Skeletal muscle tissue (tissue), 4 donors: ENCODE data around the gene COLGALT1. TPM values are rescaled to one million over a fixed set of nuclear protein-coding genes. Genes with fewer than 3 reads are reported as not detected.

ENCODE experiments used
- H3K27ac ChIP-seq: one replicate; pipeline ENCODE4 v1.7.0; 2013; ENCODE audit warnings: mild to moderate bottlenecking, low read depth, low read length, inconsistent platforms
- H3K27me3 ChIP-seq, 3 donors: one replicate each; pipeline ENCODE4 v1.7.0; 2013; ENCODE audit warnings: low read length in 3 of 3; ENCODE audit not compliant: control insufficient read depth in 3 of 3, insufficient read depth in 3 of 3
- H3K36me3 ChIP-seq, 3 donors: one replicate each; pipeline ENCODE4 v1.7.0; 2013; ENCODE audit warnings: low read length in 3 of 3; ENCODE audit not compliant: control insufficient read depth in 3 of 3, insufficient read depth in 3 of 3
- H3K4me1 ChIP-seq, 3 donors: one replicate each; pipeline ENCODE4 v1.7.0; 2013; ENCODE audit warnings: low read length in 3 of 3, mild to moderate bottlenecking in 3 of 3; ENCODE audit not compliant: control insufficient read depth in 3 of 3, insufficient read depth in 3 of 3
- H3K4me3 ChIP-seq, 3 donors: one replicate each; pipeline ENCODE4 v1.7.0; 2013; ENCODE audit warnings: low read length in 3 of 3
- H3K9ac ChIP-seq, 3 donors: one replicate each; pipeline ENCODE4 v1.7.0; 2013; ENCODE audit warnings: low read length in 3 of 3, mild to moderate bottlenecking in 3 of 3, moderate library complexity in 2 of 3, low read depth in 1 of 3
- H3K9me3 ChIP-seq, 3 donors: one replicate each; pipeline ENCODE4 v1.7.0; 2013; ENCODE audit warnings: low read length in 3 of 3; ENCODE audit not compliant: control insufficient read depth in 3 of 3
- total RNA-seq: library from RNA; depleted of rRNA; stranded (reverse); fragments of >200 nt; gene quantifications from one replicate; pipeline ENCODE4 v1.2.3, GENCODE V29; 2014
- donor health status: Osteomylitis.

Gene COLGALT1
- total RNA-seq, 1 donor from 2014 or later = 38.1 TPM

GRCh38 chr19:17625043-17625442 lies 69.6 kb downstream of the COLGALT1 start:
- Histone ChIP-seq H3K4me1 (no peaks in the 10 kb centered on the region), H3K9me3 (peaks cover 0 to 9% (median 9%) of the 10 kb centered on the region in 3 donors), H3K9ac (no peak overlapping the region), H3K4me3 (no peak overlapping the region), H3K27ac (no peak overlapping the region), H3K36me3 (no peaks in the 10 kb centered on the region), H3K27me3 (peaks cover 0 to 8% (median 4%) of the 10 kb centered on the region in 3 donors)

GRCh38 chr19:17625980-17626379 lies 70.5 kb downstream of the COLGALT1 start:
- peaks cover 0 to 8% (median 4%) of the 10 kb centered on the region in 3 donors for H3K27me3 ChIP-seq
- H3K27ac ChIP-seq = no peak overlapping the region
- H3K36me3 ChIP-seq = no peaks in the 10 kb centered on the region
- H3K4me1 ChIP-seq = no peaks in the 10 kb centered on the region
- H3K4me3 ChIP-seq = no peak overlapping the region
- H3K9me3 ChIP-seq = peaks cover 0 to 9% (median 9%) of the 10 kb centered on the region in 3 donors
- no peak overlapping the region for H3K9ac ChIP-seq

DNA sequence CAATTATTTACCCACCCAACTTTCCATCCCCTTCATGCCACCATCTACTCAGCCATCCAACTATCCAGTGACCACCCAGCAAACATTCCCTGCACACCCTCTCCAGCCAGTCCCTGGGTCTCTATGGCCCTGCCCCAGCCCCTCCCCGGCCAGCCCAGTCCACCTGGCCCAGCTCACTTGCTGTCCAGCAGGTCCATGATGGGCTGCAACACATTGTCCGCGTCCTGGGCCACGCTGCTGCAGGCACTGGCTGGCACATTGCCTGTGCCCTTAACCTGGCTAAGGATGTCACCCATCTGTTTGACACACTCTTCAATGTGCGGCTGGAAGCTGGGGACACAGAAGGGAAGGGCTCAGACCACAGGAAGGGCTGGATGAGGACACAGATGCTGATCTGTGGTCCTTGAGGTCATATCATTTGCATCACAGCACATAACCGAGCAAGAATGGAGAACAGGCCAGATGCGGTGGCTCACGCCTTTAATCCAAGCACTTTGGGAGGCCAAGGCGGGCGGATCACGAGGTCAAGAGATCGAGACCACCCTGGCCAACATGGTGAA lies 71.1 kb downstream of the COLGALT1 start:
- peaks cover 0 to 6% (median 4%) of the 10 kb centered on the region in 3 donors for H3K9me3 ChIP-seq
- H3K27me3 ChIP-seq = peaks cover 0 to 8% (median 4%) of the 10 kb centered on the region in 3 donors
- no peak overlapping the region for H3K27ac ChIP-seq
- H3K9ac ChIP-seq = no peak overlapping the region
- no peaks in the 10 kb centered on the region for H3K4me1 ChIP-seq
- no peak overlapping the region for H3K4me3 ChIP-seq
- H3K36me3 ChIP-seq = no peaks in the 10 kb centered on the region

DNA sequence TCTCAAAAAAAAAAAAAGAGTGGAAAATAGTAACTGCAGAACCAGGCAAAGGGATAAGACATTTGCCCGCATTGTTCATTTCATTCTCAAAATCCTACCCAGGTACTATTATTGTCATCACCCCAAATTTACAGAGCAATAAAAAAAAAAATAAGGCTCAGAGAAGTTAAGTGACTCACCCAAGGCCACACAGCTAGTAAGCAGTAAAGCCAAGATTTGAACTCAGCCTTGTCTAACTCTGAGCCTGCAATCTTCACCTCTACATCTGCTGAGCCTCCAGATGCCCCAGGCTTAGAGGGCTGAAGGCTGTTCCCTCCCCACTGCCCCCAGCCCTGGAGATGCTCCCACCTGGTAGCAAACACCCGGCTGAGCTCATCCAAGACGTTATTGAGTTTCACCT lies 71.7 kb downstream of the COLGALT1 start:
- H3K27ac ChIP-seq = no peak overlapping the region
- no peak overlapping the region for H3K4me3 ChIP-seq
- H3K4me1 ChIP-seq = no peaks in the 10 kb centered on the region
- H3K9ac ChIP-seq = no peak overlapping the region
- peaks cover 0 to 8% (median 4%) of the 10 kb centered on the region in 3 donors for H3K27me3 ChIP-seq
- no peaks in the 10 kb centered on the region for H3K36me3 ChIP-seq
- H3K9me3 ChIP-seq = no peaks in the 10 kb centered on the region

GRCh38 chr19:17627921-17628320 lies 72.5 kb downstream of the COLGALT1 start:
- Histone ChIP-seq H3K9me3 (no peaks in the 10 kb centered on the region), H3K4me3 (no peak overlapping the region), H3K27me3 (peaks cover 0 to 8% (median 6%) of the 10 kb centered on the region in 3 donors), H3K4me1 (no peaks in the 10 kb centered on the region), H3K9ac (no peak overlapping the region), H3K27ac (no peak overlapping the region), H3K36me3 (no peaks in the 10 kb centered on the region)

DNA sequence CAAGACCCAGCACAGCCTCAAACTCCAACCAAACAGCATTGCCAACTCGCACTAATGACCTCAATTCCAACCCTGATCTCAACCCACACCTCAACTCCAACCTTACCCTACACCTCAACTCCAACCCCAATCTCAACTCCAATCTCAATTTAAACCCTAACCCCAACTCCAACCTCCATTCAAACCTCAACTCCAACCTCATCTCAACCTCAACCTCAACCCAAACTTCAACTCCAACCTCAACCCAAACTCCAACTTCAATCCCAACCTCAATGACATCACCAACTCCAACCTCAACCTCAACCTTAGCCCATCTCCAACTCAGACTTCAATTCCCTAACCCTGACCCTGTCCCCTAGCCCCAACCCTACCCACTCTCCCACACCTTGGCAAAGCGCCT lies 74.3 kb downstream of the COLGALT1 start:
- H3K4me1 ChIP-seq = no peaks in the 10 kb centered on the region
- no peak overlapping the region for H3K9ac ChIP-seq
- peaks cover 0 to 8% (median 6%) of the 10 kb centered on the region in 3 donors for H3K27me3 ChIP-seq
- H3K4me3 ChIP-seq = no peak overlapping the region
- no peaks in the 10 kb centered on the region for H3K36me3 ChIP-seq
- H3K9me3 ChIP-seq = peaks cover 0 to 2% (median 0%) of the 10 kb centered on the region in 3 donors
- H3K27ac ChIP-seq = no peak overlapping the region

DNA sequence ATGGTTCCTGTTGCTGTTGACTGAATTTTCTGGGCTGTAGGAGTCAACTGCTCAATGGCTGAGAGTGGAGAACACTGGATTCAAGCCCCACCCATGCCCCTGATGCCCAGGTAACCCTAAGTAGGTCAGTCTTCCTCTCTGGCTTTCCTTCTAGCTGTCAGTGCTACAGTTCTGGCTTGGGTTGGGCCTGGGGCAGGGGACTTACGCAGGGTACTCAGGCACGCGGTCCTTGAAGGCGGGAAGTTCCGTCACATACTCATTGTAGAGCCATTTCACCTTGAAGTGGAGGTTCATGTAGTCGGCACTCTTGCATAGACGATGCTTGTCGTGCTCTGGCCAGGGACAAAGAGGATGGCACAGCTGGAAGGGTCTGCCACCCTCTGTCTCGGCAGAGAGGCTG lies 77.1 kb downstream of the COLGALT1 start:
- H3K36me3 ChIP-seq = no peaks in the 10 kb centered on the region
- H3K9me3 ChIP-seq = peaks cover 0 to 2% (median 0%) of the 10 kb centered on the region in 3 donors
- H3K9ac ChIP-seq = no peak overlapping the region
- H3K27ac ChIP-seq = no peak overlapping the region
- H3K27me3 ChIP-seq = peaks cover 0 to 8% (median 6%) of the 10 kb centered on the region in 3 donors
- no peaks in the 10 kb centered on the region for H3K4me1 ChIP-seq
- no peak overlapping the region for H3K4me3 ChIP-seq

Other genes starting within 250 kb of the COLGALT1 start
- gene MRPL34, start 249.8 kb upstream of the COLGALT1 start, total RNA-seq = 11.5 TPM
- 5.7 TPM for gene DDA1, start 246.1 kb upstream of the COLGALT1 start, total RNA-seq
- gene ANO8, start 220.8 kb upstream of the COLGALT1 start, total RNA-seq = 1.6 TPM
- gene GTPBP3, start 218.1 kb upstream of the COLGALT1 start, total RNA-seq = 4.7 TPM
- 12.5 TPM for gene PLVAP, start 178.3 kb upstream of the COLGALT1 start, total RNA-seq
- not detected for gene CCDC194, start 161.5 kb upstream of the COLGALT1 start, total RNA-seq
- gene BST2, start 150.0 kb upstream of the COLGALT1 start, total RNA-seq = 11.5 TPM
- gene MVB12A, start 135.6 kb upstream of the COLGALT1 start, total RNA-seq = 21.9 TPM
- gene TMEM221, start 107.0 kb upstream of the COLGALT1 start, total RNA-seq = 0.52 TPM
- gene NXNL1, start 94.7 kb upstream of the COLGALT1 start, total RNA-seq = not detected
- 12.0 TPM for gene SLC27A1, start 85.1 kb upstream of the COLGALT1 start, total RNA-seq
- 39.1 TPM for gene PGLS, start 44.0 kb upstream of the COLGALT1 start, total RNA-seq
- not detected for gene UNC13A, start 132.7 kb downstream of the COLGALT1 start, total RNA-seq
- gene MAP1S, start 163.8 kb downstream of the COLGALT1 start, total RNA-seq = 25.6 TPM
- gene FCHO1, start 195.8 kb downstream of the COLGALT1 start, total RNA-seq = 1.0 TPM
- not detected for gene B3GNT3, start 239.5 kb downstream of the COLGALT1 start, total RNA-seq